MM.1S (cell line): ENCODE results near the gene FGFRL1.

ENCODE experiments used
- CTCF ChIP-seq: fragments of 300-600 bp; sonication (generic); IDR thresholded peaks from 2 replicates; pipeline ENCODE4 v1.5.1; 2016; ENCODE audit warnings: antibody characterized with exemption, low read length, mixed read lengths
- EZH2 ChIP-seq: fragments of 300-600 bp; sonication (generic); optimal IDR thresholded peaks from 2 replicates; pipeline ENCODE3; 2017; ENCODE audit warnings: low read depth, mild to moderate bottlenecking, antibody characterized with exemption, low read length, mixed read lengths

GRCh38 chr4:1042352-1043055 is 31.1 kb downstream of the FGFRL1 start:
- no peak for TF ChIP-seq EZH2
- TF ChIP-seq CTCF: no peak
